SU-DHL-6 (cell line): Measurements from ENCODE around the gene IRGQ.

Source experiments
- EZH2phosphoT487 ChIP-seq: fragments of 200-600 bp; sonication (generic), shearing (Covaris generic); conservative IDR thresholded peaks from 2 replicates; pipeline ENCODE4 v1.6.1; 2018; ENCODE audit warnings: mild to moderate bottlenecking, antibody characterized with exemption, low read length, moderate library complexity, mixed read lengths
- TF ChIP-seq, protein P1 (sequence below): fragments of 200-600 bp; sonication (generic); IDR thresholded peaks from one replicate; pipeline ENCODE4 v1.5.1; 2017; ENCODE audit warnings: antibody characterized with exemption, mild to moderate bottlenecking, low read length, moderate library complexity; ENCODE audit not compliant: insufficient read depth, poor library complexity, severe bottlenecking

- TF ChIP-seq, protein P1, sequence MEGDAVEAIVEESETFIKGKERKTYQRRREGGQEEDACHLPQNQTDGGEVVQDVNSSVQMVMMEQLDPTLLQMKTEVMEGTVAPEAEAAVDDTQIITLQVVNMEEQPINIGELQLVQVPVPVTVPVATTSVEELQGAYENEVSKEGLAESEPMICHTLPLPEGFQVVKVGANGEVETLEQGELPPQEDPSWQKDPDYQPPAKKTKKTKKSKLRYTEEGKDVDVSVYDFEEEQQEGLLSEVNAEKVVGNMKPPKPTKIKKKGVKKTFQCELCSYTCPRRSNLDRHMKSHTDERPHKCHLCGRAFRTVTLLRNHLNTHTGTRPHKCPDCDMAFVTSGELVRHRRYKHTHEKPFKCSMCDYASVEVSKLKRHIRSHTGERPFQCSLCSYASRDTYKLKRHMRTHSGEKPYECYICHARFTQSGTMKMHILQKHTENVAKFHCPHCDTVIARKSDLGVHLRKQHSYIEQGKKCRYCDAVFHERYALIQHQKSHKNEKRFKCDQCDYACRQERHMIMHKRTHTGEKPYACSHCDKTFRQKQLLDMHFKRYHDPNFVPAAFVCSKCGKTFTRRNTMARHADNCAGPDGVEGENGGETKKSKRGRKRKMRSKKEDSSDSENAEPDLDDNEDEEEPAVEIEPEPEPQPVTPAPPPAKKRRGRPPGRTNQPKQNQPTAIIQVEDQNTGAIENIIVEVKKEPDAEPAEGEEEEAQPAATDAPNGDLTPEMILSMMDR: no peak
- no peak for TF ChIP-seq EZH2phosphoT487
These were observed 3.8 kb downstream of the IRGQ start for GRCh38 chr19:43591904-43592772.
